T1000 (cell line): ENCODE data around the gene HS3ST3A1.

Source experiments
- DNase-seq: peaks from one replicate; lab custom pipeline; 2025; ENCODE audit warnings: mixed read lengths; lab: John Stamatoyannopoulos, UW

HS3ST3A1 gene

GRCh38 chr17:13598353-13599167 lies 3.2 kb downstream of the HS3ST3A1 start:
- no peak for DNase-seq

GRCh38 chr17:13597723-13598347 lies 3.9 kb downstream of the HS3ST3A1 start:
- peak; percentile 11 for DNase-seq

- no peak for DNase-seq
Measured at GRCh38 chr17:13596241-13596923, 5.3 kb downstream of the HS3ST3A1 start.

GRCh38 chr17:13595599-13595899 lies 6.2 kb downstream of the HS3ST3A1 start:
- DNase-seq: no peak

- peak; percentile 63 for DNase-seq
Measured at GRCh38 chr17:13594762-13595598, 6.7 kb downstream of the HS3ST3A1 start.

GRCh38 chr17:13594310-13594709 lies 7.4 kb downstream of the HS3ST3A1 start:
- no peak for DNase-seq

- DNase-seq: no peak
Measured at GRCh38 chr17:13593757-13594156, 8.0 kb downstream of the HS3ST3A1 start.

- no peak for DNase-seq
Measured at GRCh38 chr17:13593021-13593751, 8.5 kb downstream of the HS3ST3A1 start.

GRCh38 chr17:13592427-13592826 lies 9.3 kb downstream of the HS3ST3A1 start:
- no peak for DNase-seq

- no peak for DNase-seq
Measured at GRCh38 chr17:13590441-13590840, 11.3 kb downstream of the HS3ST3A1 start.

- DNase-seq: no peak
Measured at GRCh38 chr17:13589658-13590057, 12.1 kb downstream of the HS3ST3A1 start.

GRCh38 chr17:13587487-13588338 lies 14.0 kb downstream of the HS3ST3A1 start:
- DNase-seq: no peak

- no peak for DNase-seq
Measured at GRCh38 chr17:13584701-13585080, 17.0 kb downstream of the HS3ST3A1 start.

GRCh38 chr17:13583996-13584700 lies 17.6 kb downstream of the HS3ST3A1 start:
- DNase-seq: no peak

- no peak for DNase-seq
Measured at GRCh38 chr17:13582776-13583547, 18.8 kb downstream of the HS3ST3A1 start.

GRCh38 chr17:13581925-13582324 lies 19.8 kb downstream of the HS3ST3A1 start:
- DNase-seq: no peak

GRCh38 chr17:13580790-13581189 lies 20.9 kb downstream of the HS3ST3A1 start:
- DNase-seq: no peak

GRCh38 chr17:13576661-13577526 lies 24.8 kb downstream of the HS3ST3A1 start:
- DNase-seq: no peak
